NCI-H2196 (cell line): Measurements from ENCODE around the gene MILR1.
A peak's percentile ranks its signal among the peaks of the same experiment; 100 is the strongest.
"Not testable (repeated sequence)": the region's sequence is repeated elsewhere in the genome, so short reads cannot be mapped to it uniquely, and the experiment has no call there.

ENCODE experiments used
- DNase-seq: peaks from one replicate; lab custom pipeline; 2025; ENCODE audit not compliant: unreplicated experiment; lab: John Stamatoyannopoulos, UW

MILR1 gene

GRCh38 chr17:64448665-64449512 lies at the start of gene MILR1:
TSS of gene MILR1 (plus strand) at chr17:64449115. CDS start at chr17:64449169, 54 bp downstream.
- no peak for DNase-seq

GRCh38 chr17:64399767-64400156 lies 49.2 kb upstream of the MILR1 start:
- DNase-seq = no peak

- DNase-seq = no peak
Measured at GRCh38 chr17:64400642-64401041, 48.3 kb upstream of the MILR1 start.

- no peak for DNase-seq
Measured at GRCh38 chr17:64401244-64401860, 47.6 kb upstream of the MILR1 start.

GRCh38 chr17:64401941-64402340 lies 47.0 kb upstream of the MILR1 start:
- DNase-seq = no peak

GRCh38 chr17:64402469-64402868 lies 46.4 kb upstream of the MILR1 start:
- no peak for DNase-seq

- no peak for DNase-seq
Measured at GRCh38 chr17:64403881-64404460, 44.9 kb upstream of the MILR1 start.

GRCh38 chr17:64406321-64407200 lies 42.4 kb upstream of the MILR1 start:
- no peak for DNase-seq

GRCh38 chr17:64410750-64411490 lies 38.0 kb upstream of the MILR1 start:
- DNase-seq = no peak

GRCh38 chr17:64411999-64412771 lies 36.7 kb upstream of the MILR1 start:
- DNase-seq = peak; percentile 46

GRCh38 chr17:64412944-64413381 lies 36.0 kb upstream of the MILR1 start:
- no peak for DNase-seq

- no peak for DNase-seq
Measured at GRCh38 chr17:64413513-64413912, 35.4 kb upstream of the MILR1 start.

- DNase-seq = peak; percentile 58
Measured at GRCh38 chr17:64418506-64419339, 30.2 kb upstream of the MILR1 start.

GRCh38 chr17:64420143-64420670 lies 28.7 kb upstream of the MILR1 start:
- peak; percentile 73 for DNase-seq

- not testable (repeated sequence) for DNase-seq
Measured at GRCh38 chr17:64422121-64422520, 26.8 kb upstream of the MILR1 start.

- DNase-seq = no peak
Measured at GRCh38 chr17:64423881-64424280, 25.0 kb upstream of the MILR1 start.

- no peak for DNase-seq
Measured at GRCh38 chr17:64424324-64424849, 24.5 kb upstream of the MILR1 start.

GRCh38 chr17:64425191-64425590 lies 23.7 kb upstream of the MILR1 start:
- no peak for DNase-seq
